GM12892 (cell line): ENCODE measurements around the gene C15orf61.

Experiments
- POLR2AphosphoS5 ChIP-seq: IDR thresholded peaks from 2 replicates; pipeline ENCODE4 v1.6.1; 2011; ENCODE audit warnings: low read depth, low read length, control low read depth
- TAF1 ChIP-seq: IDR thresholded peaks from 2 replicates; pipeline ENCODE4 v1.6.1; 2011; ENCODE audit warnings: low read depth, mild to moderate bottlenecking, control low read depth, low read length, borderline replicate concordance

DNA sequence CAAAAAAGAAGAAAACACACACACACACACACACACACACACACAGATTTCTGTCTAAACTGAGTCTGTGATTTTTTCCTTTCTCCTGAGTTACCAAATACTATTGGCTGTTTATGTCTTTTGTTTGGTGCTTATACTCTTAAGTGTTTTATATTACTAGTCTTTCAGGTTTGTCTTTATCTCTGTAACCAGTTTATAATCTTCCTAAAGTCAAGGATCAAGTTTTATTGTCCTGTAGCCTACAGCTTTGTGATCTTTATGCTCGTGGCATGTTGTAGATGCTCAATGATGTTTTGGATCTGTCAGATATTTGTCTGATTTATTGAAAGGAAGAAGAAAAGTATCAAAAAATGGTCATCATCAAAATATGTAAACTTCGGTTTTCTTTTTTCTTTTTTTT, 26.1 kb downstream of the C15orf61 start:
- TF ChIP-seq POLR2AphosphoS5 (no peak), TAF1 (no peak)
